Cardiac fibroblast (primary cell): ENCODE measurements around the gene FBXO45.
"Not testable (repeated sequence)": the region's sequence is repeated elsewhere in the genome, so short reads cannot be mapped to it uniquely, and the experiment has no call there.

Source experiments
- DNase-seq, 2 donors: peaks; one replicate each; pipeline versions ENCODE4 v3.0.0 to v3.0.0-alpha.2; 2010; ENCODE audit warnings: low read depth in 2 of 2
- H3K4me3 ChIP-seq, 2 donors: replicated peaks in 1 of 2; 1 replicate in 1 of 2; 2 replicates in 1 of 2; pipeline ENCODE4 v1.5.1; 2011; ENCODE audit warnings: low read depth in 2 of 2, low read length in 2 of 2, mild to moderate bottlenecking in 2 of 2, moderate library complexity in 1 of 2
- CTCF ChIP-seq: IDR thresholded peaks from one replicate; pipeline ENCODE4 v1.5.1; 2011; ENCODE audit warnings: low read depth, mild to moderate bottlenecking, low read length, inconsistent platforms

The FBXO45 gene

GRCh38 chr3:196585044-196585757 is 16.7 kb downstream of the FBXO45 start:
- DNase-seq: peak in 1 of 2 donors; percentile 31
- no peak for TF ChIP-seq CTCF
- no peak overlapping the region for H3K4me3 ChIP-seq

GRCh38 chr3:196590279-196590678 is 21.8 kb downstream of the FBXO45 start:
- no peak for TF ChIP-seq CTCF
- no peak overlapping the region for H3K4me3 ChIP-seq
- DNase-seq: no peak

GRCh38 chr3:196596355-196596754 is 27.9 kb downstream of the FBXO45 start:
- no peak for DNase-seq
- H3K4me3 ChIP-seq: no peak overlapping the region
- TF ChIP-seq CTCF: no peak

GRCh38 chr3:196597971-196598733 is 29.7 kb downstream of the FBXO45 start:
- not testable (repeated sequence) for H3K4me3 ChIP-seq, DNase-seq

GRCh38 chr3:196599734-196600128 is 31.3 kb downstream of the FBXO45 start:
- DNase-seq: peak in 1 of 2 donors; percentile 14
- H3K4me3 ChIP-seq: no peak overlapping the region
- no peak for TF ChIP-seq CTCF

- DNase-seq: no peak
- H3K4me3 ChIP-seq: no peak overlapping the region
- no peak for TF ChIP-seq CTCF
Observed at GRCh38 chr3:196600359-196600758, 31.9 kb downstream of the FBXO45 start.

- DNase-seq: no peak
- no peak for TF ChIP-seq CTCF
Observed at GRCh38 chr3:196602673-196603072, 34.2 kb downstream of the FBXO45 start.

More at GRCh38 chr3:196602673-196603072, 34.2 kb downstream of the FBXO45 start:
- H3K4me3 ChIP-seq: no peak overlapping the region
